Measurements from ENCODE around the gene FBXL13.

FBXL13 gene

DNA sequence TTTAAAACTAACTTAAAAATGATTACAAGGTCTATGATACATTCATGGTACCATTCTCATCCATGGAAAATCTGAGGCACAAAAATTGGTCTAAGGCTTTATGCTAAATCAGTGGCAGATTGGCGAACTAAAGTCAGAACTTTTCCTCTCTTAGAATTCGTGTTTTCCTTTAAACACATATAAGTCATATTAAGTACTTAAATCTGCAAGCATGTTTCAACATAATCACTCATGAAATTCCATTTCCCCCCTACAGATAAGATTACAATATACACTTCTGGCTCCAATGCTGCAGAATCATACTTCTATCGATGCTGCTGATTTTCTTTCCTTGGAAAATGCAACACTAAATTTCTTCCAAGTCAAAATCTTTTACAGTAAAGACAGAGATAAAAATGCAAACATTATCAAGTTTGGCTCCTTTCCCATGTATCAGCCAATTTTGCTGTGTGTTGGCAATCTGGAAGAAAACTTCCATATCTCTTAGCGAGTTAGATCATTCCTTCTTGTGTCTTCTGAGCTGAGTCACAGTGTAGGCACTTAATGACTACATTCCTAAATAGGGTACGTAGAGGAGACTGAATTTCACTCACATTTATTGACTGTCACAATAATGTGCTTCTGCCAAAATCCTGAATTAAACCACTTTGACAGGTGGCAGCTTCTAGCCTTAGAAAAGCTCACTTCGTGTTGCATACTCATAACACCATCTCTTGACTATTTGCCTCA, 238.2 kb downstream of the FBXL13 start:
- DNase-seq (ENCODE audit: low read depth), result no peak
- no peak overlapping the region for H3K4me3 ChIP-seq (ENCODE audit: low read depth, low read length)
- TF ChIP-seq, protein P1, sequence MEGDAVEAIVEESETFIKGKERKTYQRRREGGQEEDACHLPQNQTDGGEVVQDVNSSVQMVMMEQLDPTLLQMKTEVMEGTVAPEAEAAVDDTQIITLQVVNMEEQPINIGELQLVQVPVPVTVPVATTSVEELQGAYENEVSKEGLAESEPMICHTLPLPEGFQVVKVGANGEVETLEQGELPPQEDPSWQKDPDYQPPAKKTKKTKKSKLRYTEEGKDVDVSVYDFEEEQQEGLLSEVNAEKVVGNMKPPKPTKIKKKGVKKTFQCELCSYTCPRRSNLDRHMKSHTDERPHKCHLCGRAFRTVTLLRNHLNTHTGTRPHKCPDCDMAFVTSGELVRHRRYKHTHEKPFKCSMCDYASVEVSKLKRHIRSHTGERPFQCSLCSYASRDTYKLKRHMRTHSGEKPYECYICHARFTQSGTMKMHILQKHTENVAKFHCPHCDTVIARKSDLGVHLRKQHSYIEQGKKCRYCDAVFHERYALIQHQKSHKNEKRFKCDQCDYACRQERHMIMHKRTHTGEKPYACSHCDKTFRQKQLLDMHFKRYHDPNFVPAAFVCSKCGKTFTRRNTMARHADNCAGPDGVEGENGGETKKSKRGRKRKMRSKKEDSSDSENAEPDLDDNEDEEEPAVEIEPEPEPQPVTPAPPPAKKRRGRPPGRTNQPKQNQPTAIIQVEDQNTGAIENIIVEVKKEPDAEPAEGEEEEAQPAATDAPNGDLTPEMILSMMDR (IDR thresholded peaks at IDR 0.05; ENCODE audit: insufficient read depth, low read depth, low read length, missing control alignments), result no peak

DNA sequence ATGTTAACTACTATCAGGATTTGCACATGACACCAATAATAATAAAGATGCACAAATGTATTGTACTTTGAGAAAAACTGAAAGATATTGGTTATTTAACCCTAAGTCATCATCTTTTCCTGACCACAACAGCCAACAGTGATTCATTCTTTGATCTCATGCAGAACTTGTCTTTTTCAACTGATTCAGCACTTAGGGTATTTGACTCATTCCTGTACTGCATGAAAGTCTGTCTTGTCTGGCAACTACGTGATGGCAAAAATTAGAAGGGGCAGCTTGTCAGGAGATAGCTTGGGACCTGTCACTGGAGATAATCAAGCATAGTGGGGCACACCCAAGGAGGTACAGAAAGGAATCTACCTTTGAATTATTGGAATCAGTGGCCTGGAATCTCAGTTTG, 239.6 kb downstream of the FBXL13 start:
- TF ChIP-seq, protein P1 (IDR thresholded peaks at IDR 0.05; ENCODE audit: insufficient read depth, low read depth, low read length, missing control alignments), result no peak
- H3K4me3 ChIP-seq (ENCODE audit: low read depth, low read length), result no peak overlapping the region
- DNase-seq (ENCODE audit: low read depth), result peak; percentile 70

DNA sequence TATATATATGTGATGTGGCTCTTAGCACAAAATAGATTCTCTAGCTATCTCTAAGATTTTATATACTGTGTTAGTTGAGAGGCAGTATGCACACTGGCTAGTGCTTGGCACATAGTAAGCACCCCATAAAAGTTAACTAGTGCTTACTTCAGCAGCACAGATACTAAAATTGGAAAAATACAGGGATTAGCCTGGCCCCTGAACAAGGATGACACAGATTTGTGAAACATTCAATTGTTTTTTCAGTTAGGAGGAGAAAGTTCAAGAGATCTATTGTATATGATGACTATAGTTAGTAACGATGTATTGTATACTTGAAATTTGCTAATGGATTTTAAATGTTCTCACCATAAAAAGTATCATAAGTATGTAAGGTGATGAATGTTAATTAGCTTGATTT, 240.1 kb downstream of the FBXL13 start:
- TF ChIP-seq, protein P1 (IDR thresholded peaks at IDR 0.05; ENCODE audit: insufficient read depth, low read depth, low read length, missing control alignments), result no peak
- no peak for DNase-seq (ENCODE audit: low read depth)
- no peak overlapping the region for H3K4me3 ChIP-seq (ENCODE audit: low read depth, low read length)

DNA sequence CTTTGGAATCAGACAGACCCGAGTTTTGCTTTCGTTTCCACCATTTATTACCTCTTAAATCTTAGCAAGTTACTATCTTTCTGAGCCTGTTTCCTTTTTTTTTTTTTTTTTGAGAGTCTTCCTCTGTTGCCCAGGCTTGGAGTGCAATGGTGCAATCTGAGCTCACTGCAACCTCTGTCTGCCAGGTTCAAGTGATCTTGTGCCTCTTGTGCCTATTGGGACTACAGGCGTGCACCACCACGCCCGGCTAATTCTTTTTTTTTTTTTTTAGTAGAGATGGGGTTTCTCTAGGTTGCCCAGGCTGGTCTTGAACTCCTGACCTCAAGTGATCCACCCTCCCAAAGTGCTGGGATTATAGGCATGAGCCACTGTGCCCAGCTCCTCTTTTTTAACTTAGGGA, 241.3 kb downstream of the FBXL13 start:
- TF ChIP-seq, protein P1 (IDR thresholded peaks at IDR 0.05; ENCODE audit: insufficient read depth, low read depth, low read length, missing control alignments), result no peak
- no peak for DNase-seq (ENCODE audit: low read depth)
- H3K4me3 ChIP-seq (ENCODE audit: low read depth, low read length), result no peak overlapping the region

DNA sequence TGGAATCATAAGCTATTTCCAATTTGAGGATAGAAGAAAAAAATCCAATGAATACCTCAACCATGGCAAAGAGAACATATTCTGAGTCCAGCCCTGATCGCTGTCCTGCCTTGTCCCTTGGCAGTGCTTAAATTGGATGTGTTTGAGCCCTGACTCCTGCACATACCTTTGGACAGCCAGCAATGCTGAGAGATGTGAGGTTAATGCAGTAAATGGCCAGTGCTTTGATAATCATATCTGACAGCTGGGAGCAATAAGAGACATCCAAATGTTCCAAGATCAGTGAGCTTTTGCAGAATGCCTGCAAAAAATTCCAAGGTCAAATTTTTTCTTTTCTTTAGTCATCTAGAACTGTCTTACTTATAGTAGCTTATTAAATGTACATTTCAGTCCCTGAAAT, 241.9 kb downstream of the FBXL13 start:
- no peak for DNase-seq (ENCODE audit: low read depth)
- no peak overlapping the region for H3K4me3 ChIP-seq (ENCODE audit: low read depth, low read length)
- TF ChIP-seq, protein P1 (IDR thresholded peaks at IDR 0.05; ENCODE audit: insufficient read depth, low read depth, low read length, missing control alignments), result no peak

DNA sequence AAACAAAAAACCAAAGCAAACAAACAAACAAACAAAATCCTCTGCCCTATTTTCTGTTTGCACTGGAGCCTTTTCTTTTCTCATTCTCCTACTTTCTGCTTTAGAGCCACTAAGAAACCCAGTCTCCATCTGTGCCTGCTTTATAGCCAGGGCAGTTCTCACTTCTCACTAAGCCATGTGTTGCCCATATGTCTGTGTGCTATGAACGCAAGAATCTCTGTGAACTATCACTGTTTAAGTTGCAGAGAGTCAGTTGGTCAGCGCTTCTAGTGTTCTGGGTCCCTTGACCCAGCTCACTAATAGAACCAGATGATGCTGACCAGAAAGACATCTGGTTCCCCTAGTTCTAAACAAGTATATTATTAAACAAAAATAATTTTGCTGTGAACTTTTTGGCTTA, 244.4 kb downstream of the FBXL13 start:
- TF ChIP-seq, protein P1 (IDR thresholded peaks at IDR 0.05; ENCODE audit: insufficient read depth, low read depth, low read length, missing control alignments), result no peak
- DNase-seq (ENCODE audit: low read depth), result no peak
- no peak overlapping the region for H3K4me3 ChIP-seq (ENCODE audit: low read depth, low read length)

DNA sequence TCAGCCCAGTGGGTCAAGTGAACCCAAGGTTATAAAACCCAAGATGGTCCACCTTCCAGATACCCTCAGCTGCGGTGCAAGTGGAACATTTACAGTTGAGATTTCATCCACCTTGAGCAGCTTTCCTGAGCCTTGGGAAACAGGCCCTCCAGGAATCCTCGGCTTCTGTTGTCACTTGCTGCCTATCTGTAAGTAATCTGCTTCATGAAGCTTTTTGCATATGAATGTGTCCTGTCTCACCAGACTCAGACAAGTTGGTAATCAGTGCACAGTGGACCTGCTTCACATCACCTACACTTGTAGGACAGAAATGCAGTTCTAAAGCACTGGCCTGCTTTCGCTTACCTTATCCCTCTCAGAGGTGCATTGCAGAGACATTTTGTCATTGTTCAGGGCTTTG, 245.5 kb downstream of the FBXL13 start:
- no peak for DNase-seq (ENCODE audit: low read depth)
- H3K4me3 ChIP-seq (ENCODE audit: low read depth, low read length), result no peak overlapping the region
- TF ChIP-seq, protein P1 (IDR thresholded peaks at IDR 0.05; ENCODE audit: insufficient read depth, low read depth, low read length, missing control alignments), result no peak

Measured in GM12865 (cell line).